ENCODE data around the gene TCF15. TPM values are rescaled to one million over a fixed set of nuclear protein-coding genes. Genes with fewer than 3 reads are reported as not detected.

The TCF15 gene
- total RNA-seq, 1 donor from 2014 or later = not detected

DNA sequence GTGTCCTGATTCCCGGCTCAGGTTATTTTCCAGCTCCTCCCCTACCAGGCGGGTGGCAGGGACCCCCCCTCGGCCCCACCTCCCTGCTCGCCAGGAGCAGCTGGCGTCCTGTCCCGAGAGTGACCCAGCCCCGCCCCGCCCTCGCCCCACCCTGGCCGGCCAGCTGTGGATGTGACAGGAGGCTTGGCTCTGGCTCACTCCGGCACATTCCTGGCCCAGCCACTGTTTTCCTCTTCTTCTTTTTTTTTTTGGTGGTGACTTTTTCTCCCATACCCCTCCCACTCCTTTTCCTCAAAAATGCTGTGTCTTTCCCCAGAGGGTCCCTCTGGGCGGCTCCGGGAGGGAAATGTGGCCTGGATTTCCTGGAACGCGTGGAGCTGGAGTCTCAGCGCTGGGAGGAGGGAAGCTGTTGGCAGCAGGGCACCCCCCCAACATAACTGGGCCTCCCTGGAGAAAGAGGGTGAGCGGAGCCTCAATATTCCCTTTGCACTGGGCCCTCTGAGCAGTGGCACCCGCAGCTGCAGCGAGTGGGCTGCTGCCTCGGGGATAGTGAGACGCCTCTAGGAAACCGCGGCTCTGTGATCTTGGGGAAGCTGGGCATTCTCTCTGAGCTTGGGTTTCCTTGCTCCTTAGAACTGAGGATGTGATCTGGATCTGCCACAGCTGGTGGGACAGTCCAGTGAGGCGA is 38.2 kb downstream of the TCF15 start:
- H3K27ac Mint-ChIP-seq (ENCODE audit: unreplicated experiment) = no peak overlapping the region
- H2AFZ ChIP-seq (ENCODE audit: low read depth, low read length) = no peak overlapping the region

GRCh38 chr20:568673-569415 is 41.3 kb downstream of the TCF15 start:
- H3K27ac ChIP-seq (ENCODE audit: low read depth, low read length) = no peak overlapping the region
- no peak overlapping the region for H3K9ac ChIP-seq (ENCODE audit: low read length)
- Mint-ChIP-seq H3K4me1 (ENCODE audit: low read depth, unreplicated experiment) (peaks cover 20% of the 10 kb centered on the region), H3K27ac (ENCODE audit: unreplicated experiment) (no peak overlapping the region), H3K4me3 (ENCODE audit: unreplicated experiment) (no peak overlapping the region), H3K9me3 (ENCODE audit: unreplicated experiment) (peaks cover 1% of the 10 kb centered on the region), H3K27me3 (ENCODE audit: low read depth, unreplicated experiment) (peaks cover 34% of the 10 kb centered on the region), H3K36me3 (ENCODE audit: low read depth, unreplicated experiment) (no peaks in the 10 kb centered on the region)
- H4K20me1 ChIP-seq (ENCODE audit: insufficient read depth, low read length) = no peaks in the 10 kb centered on the region
- no peak for DNase-seq (ENCODE audit: low read depth)
- FAIRE-seq = no peak
- no peak overlapping the region for H3K4me2 ChIP-seq (ENCODE audit: low read length)
- no peaks in the 10 kb centered on the region for H3K79me2 ChIP-seq (ENCODE audit: insufficient read depth, low read length)
- no peak overlapping the region for H3K4me3 ChIP-seq (ENCODE audit: insufficient read depth, low read depth, low read length)
- TF ChIP-seq CTCF (IDR thresholded peaks at IDR 0.05; ENCODE audit: insufficient read depth, low read depth, low read length) (no peak), EZH2 (IDR thresholded peaks at IDR 0.05; ENCODE audit: insufficient read depth, low read length) (no peak)
- H2AFZ ChIP-seq (ENCODE audit: low read depth, low read length) = no peak overlapping the region
- peaks cover 8% of the 10 kb centered on the region for H3K27me3 ChIP-seq (ENCODE audit: insufficient read depth, low read length)
- no peaks in the 10 kb centered on the region for H3K4me1 ChIP-seq (ENCODE audit: insufficient read depth, low read length)
- H3K36me3 ChIP-seq (ENCODE audit: insufficient read depth, low read length) = no peaks in the 10 kb centered on the region
- no peaks in the 10 kb centered on the region for H3K9me3 ChIP-seq (ENCODE audit: insufficient read depth, low read depth, low read length)

More for the DNA sequence above, 38.2 kb downstream of the TCF15 start:
- peaks cover 10% of the 10 kb centered on the region for H3K27me3 ChIP-seq (ENCODE audit: insufficient read depth, low read length)
- no peaks in the 10 kb centered on the region for H3K9me3 ChIP-seq (ENCODE audit: insufficient read depth, low read depth, low read length)
- Mint-ChIP-seq H3K9me3 (ENCODE audit: unreplicated experiment) (no peaks in the 10 kb centered on the region), H3K36me3 (ENCODE audit: low read depth, unreplicated experiment) (no peaks in the 10 kb centered on the region), H3K4me1 (ENCODE audit: low read depth, unreplicated experiment) (peaks cover 23% of the 10 kb centered on the region), H3K4me3 (ENCODE audit: unreplicated experiment) (no peak overlapping the region), H3K27me3 (ENCODE audit: low read depth, unreplicated experiment) (peaks cover 32% of the 10 kb centered on the region)
- H3K9ac ChIP-seq (ENCODE audit: low read length) = no peak overlapping the region
- H3K4me1 ChIP-seq (ENCODE audit: insufficient read depth, low read length) = no peaks in the 10 kb centered on the region
- TF ChIP-seq EZH2 (IDR thresholded peaks at IDR 0.05; ENCODE audit: insufficient read depth, low read length) (no peak), CTCF (IDR thresholded peaks at IDR 0.05; ENCODE audit: insufficient read depth, low read depth, low read length) (no peak)
- no peaks in the 10 kb centered on the region for H3K79me2 ChIP-seq (ENCODE audit: insufficient read depth, low read length)
- H3K27ac ChIP-seq (ENCODE audit: low read depth, low read length) = no peak overlapping the region
- no peaks in the 10 kb centered on the region for H4K20me1 ChIP-seq (ENCODE audit: insufficient read depth, low read length)
- H3K4me2 ChIP-seq (ENCODE audit: low read length) = peak overlapping the region; percentile 15
- H3K36me3 ChIP-seq (ENCODE audit: insufficient read depth, low read length) = no peaks in the 10 kb centered on the region
- H3K4me3 ChIP-seq (ENCODE audit: insufficient read depth, low read depth, low read length) = no peak overlapping the region
- no peak for FAIRE-seq
- DNase-seq (ENCODE audit: low read depth) = peak; percentile 8

All from astrocyte (in vitro differentiated cells and primary cell).